ENCODE measurements around the gene RNF181. TPM values are rescaled to one million over a fixed set of nuclear protein-coding genes. Genes with fewer than 3 reads are reported as not detected.

Gene RNF181
- total and polyA plus RNA-seq, 2 of the 8 experiments (the other 6 are each of a cell fraction or from before 2014, with no cell fraction given), result 97.2 to 514 TPM

- Histone ChIP-seq H2AK5ac (ENCODE audit: low read depth, low read length) (no peak overlapping the region), H2BK120ac (replicated peaks; ENCODE audit: low read depth, low read length) (no peak overlapping the region), H3K9me3 (ENCODE audit: insufficient read depth in 2 of 2, low read depth in 1 of 2, low read length in 1 of 2) (no peaks in the 10 kb centered on the region), H4K5ac (ENCODE audit: insufficient read length, low read depth, low read length) (no peak overlapping the region), H3K79me1 (ENCODE audit: low read depth, low read length) (0 out of 2 replicates have a peak, but pooled peaks cover 4% of the 10 kb centered on the region), H3K4ac (replicated peaks; ENCODE audit: insufficient read length, low read depth, low read length) (no peak overlapping the region), H3K27ac (ENCODE audit: low read depth, low read length) (no peak overlapping the region), H3K23ac (ENCODE audit: insufficient read length) (no peak overlapping the region), H3K18ac (ENCODE audit: extremely low read depth, low read length) (no peak overlapping the region), H4K8ac (ENCODE audit: extremely low read depth, insufficient read depth, low read length) (no peak overlapping the region), H3K36me3 (ENCODE audit: control insufficient read depth in 2 of 4, insufficient read depth in 4 of 4, low read length in 3 of 4) (no peaks in the 10 kb centered on the region), H2BK20ac (ENCODE audit: low read length) (no peak overlapping the region), H3K4me3 (ENCODE audit: extremely low read depth in 1 of 4, insufficient read depth in 2 of 4, low read depth in 3 of 4, low read length in 4 of 4) (no peak overlapping the region), H3K4me2 (ENCODE audit: insufficient read depth in 1 of 2, low read depth in 2 of 2, low read length in 2 of 2) (no peak overlapping the region), H4K20me1 (replicated peaks in 1 of 2; ENCODE audit: control insufficient read depth in 1 of 2, insufficient read depth in 2 of 2, low read length in 2 of 2) (no peaks in the 10 kb centered on the region), H3K14ac (ENCODE audit: insufficient read length) (no peak overlapping the region), H2AFZ (ENCODE audit: low read length) (no peak overlapping the region), H3K23me2 (ENCODE audit: low read depth, low read length) (peaks cover 5% of the 10 kb centered on the region), H4K91ac (replicated peaks; ENCODE audit: insufficient read length, low read length) (no peak overlapping the region), H2BK15ac (ENCODE audit: low read length) (no peak overlapping the region), H3K9ac (replicated peaks in 1 of 4; ENCODE audit: extremely low read depth in 1 of 4, low read depth in 3 of 4, low read length in 3 of 4) (no peak overlapping the region), H2BK12ac (ENCODE audit: low read depth, low read length) (no peak overlapping the region), H3K56ac (replicated peaks; ENCODE audit: insufficient read length, low read depth, low read length) (no peak overlapping the region), H3K4me1 (replicated peaks in 1 of 4; ENCODE audit: control insufficient read depth in 3 of 4, insufficient read depth in 4 of 4, low read length in 3 of 4) (no peaks in the 10 kb centered on the region), H2BK5ac (ENCODE audit: low read depth, low read length) (no peak overlapping the region), H3K79me2 (ENCODE audit: control insufficient read depth in 1 of 2, insufficient read depth in 2 of 2, low read length in 2 of 2) (peaks cover 0 to 15% of the 10 kb centered on the region in 2 experiments; a peak in 2 of 4 replicates), H3K27me3 (replicated peaks in 1 of 4; ENCODE audit: control insufficient read depth in 3 of 4, extremely low read depth in 1 of 4, insufficient read depth in 3 of 4, low read length in 3 of 4) (no peaks in the 10 kb centered on the region)
- DNase-seq (ENCODE audit: low read depth in 1 of 2, low spot score in 2 of 2) (no peak), FAIRE-seq (no peak)
- 91% methylated on average over 5 of the region's 5 CpGs; no CpG with 5 or more reads in 1 of the 2 experiments for WGBS, 2 experiments (ENCODE audit: extremely low coverage in 1 of 2, insufficient coverage in 1 of 2, insufficient read length in 1 of 2, insufficient replicate concordance in 2 of 2, low coverage in 1 of 2, low lambda C conversion rate in 2 of 2, missing lambda C conversion rate in 1 of 2)
- ChIA-PET POLR2A (ENCODE audit: partially characterized antibody) (interaction anchor here (0.6 to 38.6 kb wide), 6 partner anchors 13 to 175 kb away, joined by 3 to 1889 read pairs (median 4); partner anchors contain the start of genes C2orf68, CAPG, MAT2A and SH2D6), CTCF (ENCODE audit: partially characterized antibody) (interaction anchor here (0.6 to 1.6 kb wide), 2 partner anchors 11 to 31 kb away, joined by 3 to 4 read pairs; partner anchors contain the start of gene RNF181)
- TF ChIP-seq POU5F1 (IDR thresholded peaks at IDR 0.05; ENCODE audit: low read depth, low read length) (no peak), TAF1 (IDR thresholded peaks at IDR 0.05; ENCODE audit: low read depth, low read length) (no peak), CHD2 (IDR thresholded peaks at IDR 0.05; ENCODE audit: low read length) (no peak), POLR2A (IDR thresholded peaks at IDR 0.05; ENCODE audit: control extremely low read depth in 1 of 2, low read depth in 2 of 2, low read length in 2 of 2) (no peak), BCL11A (IDR thresholded peaks at IDR 0.05; ENCODE audit: low read depth in 2 of 2, low read length in 2 of 2) (no peak), HDAC2 (IDR thresholded peaks at IDR 0.05; ENCODE audit: borderline replicate concordance in 1 of 2, low read depth in 2 of 2, low read length in 2 of 2) (no peak), PHF8 (conservative IDR thresholded peaks at IDR 0.05; ENCODE audit: low read depth, low read length) (no peak), RNF2 (IDR thresholded peaks at IDR 0.05; ENCODE audit: borderline replicate concordance, low read depth, low read length, missing control alignments, poor library complexity, severe bottlenecking) (no peak), NANOG (IDR thresholded peaks at IDR 0.05; ENCODE audit: insufficient read depth, low read depth, low read length, poor library complexity, severe bottlenecking) (no peak), ATF2 (IDR thresholded peaks at IDR 0.05; ENCODE audit: low read length) (no peak)
Measured at GRCh38 chr2:85564144-85564563, 31.4 kb upstream of the RNF181 start.

Data from H1 (cell line).